ENCODE data around the gene POTEH.
"Not testable (repeated sequence)": the region's sequence is repeated elsewhere in the genome, so short reads cannot be mapped to it uniquely, and the experiment has no call there.

DNA sequence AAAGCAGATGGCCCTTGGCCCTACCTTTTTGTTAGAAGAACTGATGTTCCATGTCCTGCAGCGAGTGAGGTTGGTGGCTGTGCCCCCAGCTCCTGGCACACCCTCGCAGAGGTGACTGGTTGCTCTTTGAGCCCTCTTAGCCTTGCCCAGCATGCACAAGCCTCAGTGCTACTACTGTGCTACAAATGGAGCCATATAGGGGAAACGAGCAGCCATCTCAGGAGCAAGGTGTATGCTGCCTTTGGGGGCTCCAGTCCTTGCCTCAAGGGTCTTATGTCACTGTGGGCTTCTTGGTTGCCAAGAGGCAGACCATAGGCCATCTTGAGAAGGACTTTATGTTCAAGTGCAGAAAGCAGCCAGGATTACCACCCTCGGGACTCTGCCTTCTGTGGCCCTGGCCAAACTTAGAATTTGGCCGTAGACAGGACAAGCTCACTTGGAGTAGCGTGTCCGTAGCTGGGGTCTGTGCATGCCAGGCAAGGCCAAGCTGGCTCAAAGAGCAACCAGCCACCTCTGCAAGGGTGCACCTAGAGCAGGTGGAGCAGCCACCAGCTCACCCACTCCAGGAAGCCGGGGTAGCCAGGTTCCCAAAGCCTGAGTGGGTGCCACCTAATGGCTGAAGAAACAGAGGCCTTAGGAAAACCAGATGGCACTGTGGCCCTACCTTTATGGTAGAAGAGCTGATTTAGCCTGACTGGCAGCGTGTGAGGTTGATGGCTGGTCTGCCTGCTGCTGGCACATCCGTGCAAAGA, 48.5 kb downstream of the POTEH start:
- TF ChIP-seq EZH2phosphoT487 (IDR thresholded peaks at IDR 0.05; ENCODE audit: insufficient read depth, low read depth); EZH2 (IDR thresholded peaks at IDR 0.05; ENCODE audit: insufficient read depth, poor library complexity, severe bottlenecking): not testable (repeated sequence)

Data from GM23248 (cell line).